ENCODE measurements around the gene SNAP47.

GRCh38 chr1:227733309-227733705 lies 1.9 kb upstream of the SNAP47 start:
- TF ChIP-seq JUN (IDR thresholded peaks at IDR 0.05; ENCODE audit: borderline replicate concordance, insufficient read depth, insufficient read length, low read depth) (no peak), FOS (IDR thresholded peaks at IDR 0.05; ENCODE audit: borderline replicate concordance, insufficient read depth, low read length) (no peak), POLR2A (IDR thresholded peaks at IDR 0.05; ENCODE audit: low read depth, low read length) (no peak), MYC (IDR thresholded peaks at IDR 0.05; ENCODE audit: low read depth, low read length) (no peak), POLR2AphosphoS5 (IDR thresholded peaks at IDR 0.05; ENCODE audit: insufficient read depth, low read depth, low read length) (no peak), EZH2 (IDR thresholded peaks at IDR 0.05; ENCODE audit: borderline replicate concordance, low read depth, low read length, severe bottlenecking) (no peak)
- TF ChIP-seq, protein P1, sequence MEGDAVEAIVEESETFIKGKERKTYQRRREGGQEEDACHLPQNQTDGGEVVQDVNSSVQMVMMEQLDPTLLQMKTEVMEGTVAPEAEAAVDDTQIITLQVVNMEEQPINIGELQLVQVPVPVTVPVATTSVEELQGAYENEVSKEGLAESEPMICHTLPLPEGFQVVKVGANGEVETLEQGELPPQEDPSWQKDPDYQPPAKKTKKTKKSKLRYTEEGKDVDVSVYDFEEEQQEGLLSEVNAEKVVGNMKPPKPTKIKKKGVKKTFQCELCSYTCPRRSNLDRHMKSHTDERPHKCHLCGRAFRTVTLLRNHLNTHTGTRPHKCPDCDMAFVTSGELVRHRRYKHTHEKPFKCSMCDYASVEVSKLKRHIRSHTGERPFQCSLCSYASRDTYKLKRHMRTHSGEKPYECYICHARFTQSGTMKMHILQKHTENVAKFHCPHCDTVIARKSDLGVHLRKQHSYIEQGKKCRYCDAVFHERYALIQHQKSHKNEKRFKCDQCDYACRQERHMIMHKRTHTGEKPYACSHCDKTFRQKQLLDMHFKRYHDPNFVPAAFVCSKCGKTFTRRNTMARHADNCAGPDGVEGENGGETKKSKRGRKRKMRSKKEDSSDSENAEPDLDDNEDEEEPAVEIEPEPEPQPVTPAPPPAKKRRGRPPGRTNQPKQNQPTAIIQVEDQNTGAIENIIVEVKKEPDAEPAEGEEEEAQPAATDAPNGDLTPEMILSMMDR (IDR thresholded peaks at IDR 0.05; ENCODE audit: extremely low read depth in 1 of 2, insufficient read depth in 1 of 2, low read depth in 1 of 2, low read length in 2 of 2): no peak

Measured in endothelial cell of umbilical vein (primary cell).